Neural cell (in vitro differentiated cells): ENCODE results near the gene GRAMD4. TPM values are rescaled to one million over a fixed set of nuclear protein-coding genes. Genes with fewer than 3 reads are reported as not detected.

Experiments used
- H2AFZ ChIP-seq: fragments of 200-600, 300-800 bp; sonication (generic), shearing (Covaris generic); 2 replicates; pipeline ENCODE4 v1.6.0; 2014; ENCODE audit warnings: low read depth, mild to moderate bottlenecking, antibody characterized with exemption, low read length, moderate library complexity
- H3F3A ChIP-seq: fragments of 200-600 bp; shearing (Covaris generic); 2 replicates; pipeline ENCODE4 v1.6.1; 2016; ENCODE audit warnings: mild to moderate bottlenecking, moderate library complexity, mixed read lengths, antibody characterized with exemption, low read length; ENCODE audit not compliant: insufficient read depth, poor library complexity, severe bottlenecking
- H3K27ac ChIP-seq: fragments of 200-600, 300-800 bp; sonication (generic), shearing (Covaris generic); 2 replicates; pipeline ENCODE4 v1.5.1; 2014; ENCODE audit warnings: mild to moderate bottlenecking, low read length, moderate library complexity
- H3K27me3 ChIP-seq: fragments of 300-800, 200-600 bp; sonication (generic), shearing (Covaris generic); 2 replicates; pipeline ENCODE4 v1.6.0; 2014; ENCODE audit warnings: mild to moderate bottlenecking, low read depth, low read length, moderate library complexity; ENCODE audit not compliant: insufficient read depth
- H3K36me3 ChIP-seq: fragments of 300-800, 200-600 bp; sonication (generic), shearing (Covaris generic); 2 replicates; pipeline ENCODE4 v1.5.1; 2014; ENCODE audit warnings: mild to moderate bottlenecking, antibody characterized with exemption, low read length, moderate library complexity; ENCODE audit not compliant: insufficient read depth
- H3K4me2 ChIP-seq: fragments of 300-800, 200-600 bp; sonication (generic), shearing (Covaris generic); 2 replicates; pipeline ENCODE4 v1.6.0; 2014; ENCODE audit warnings: mild to moderate bottlenecking, low read length
- H3K4me3 ChIP-seq: fragments of 300-800, 200-600 bp; sonication (generic), shearing (Covaris generic); 2 replicates; pipeline ENCODE4 v1.5.1; 2014; ENCODE audit warnings: mild to moderate bottlenecking, low read length, moderate library complexity
- H3K79me2 ChIP-seq: fragments of 200-600 bp; shearing (Covaris generic); replicated peaks from 2 replicates; pipeline ENCODE4 v1.6.0; 2014; ENCODE audit warnings: mild to moderate bottlenecking, low read length, moderate library complexity; ENCODE audit not compliant: insufficient read depth
- H3K9ac ChIP-seq: fragments of 300-800, 200-600 bp; sonication (generic), shearing (Covaris generic); 2 replicates; pipeline ENCODE4 v1.6.1; 2016; ENCODE audit warnings: mild to moderate bottlenecking, low read length, mixed read lengths
- H3K9me2 ChIP-seq: fragments of 200-600 bp; shearing (Covaris generic); 2 replicates; pipeline ENCODE4 v1.6.1; 2016; ENCODE audit warnings: mild to moderate bottlenecking, low read length, mixed read lengths; ENCODE audit not compliant: insufficient read depth
- H3K9me3 ChIP-seq: fragments of 200-600, 300-800 bp; sonication (generic), shearing (Covaris generic); 2 replicates; pipeline ENCODE4 v1.6.1; 2016; ENCODE audit warnings: mild to moderate bottlenecking, mixed run types, low read length, moderate library complexity, mixed read lengths
- H4K20me1 ChIP-seq: fragments of 200-600 bp; shearing (Covaris generic); 2 replicates; pipeline ENCODE4 v1.6.1; 2016; ENCODE audit warnings: mild to moderate bottlenecking, mixed run types; ENCODE audit not compliant: insufficient read depth
- EP300 ChIP-seq: fragments of 450-650 bp; conservative IDR thresholded peaks from 2 replicates; pipeline ENCODE4 v1.6.1; 2014; ENCODE audit warnings: antibody characterized with exemption, mild to moderate bottlenecking, moderate library complexity; ENCODE audit not compliant: poor library complexity, severe bottlenecking
- EZH2 ChIP-seq: fragments of 200-600, 300-800 bp; shearing (Covaris generic), sonication (generic); IDR thresholded peaks from 2 replicates; pipeline ENCODE4 v1.6.1; 2014; ENCODE audit warnings: antibody characterized with exemption, low read length, borderline replicate concordance, mild to moderate bottlenecking; ENCODE audit not compliant: insufficient read depth, poor library complexity, severe bottlenecking
- MXI1 ChIP-seq: fragments of 450-650 bp; conservative IDR thresholded peaks from 2 replicates; pipeline ENCODE4 v1.6.1; 2014; ENCODE audit warnings: antibody characterized with exemption, mild to moderate bottlenecking; ENCODE audit not compliant: poor library complexity, severe bottlenecking
- POLR2AphosphoS5 ChIP-seq: IDR thresholded peaks from 2 replicates; pipeline ENCODE4 v1.6.1; 2012
- RAD21 ChIP-seq: fragments of 450-650 bp; conservative IDR thresholded peaks from 2 replicates; pipeline ENCODE4 v1.6.1; 2014; ENCODE audit warnings: antibody characterized with exemption, mild to moderate bottlenecking, moderate library complexity
- REST ChIP-seq: IDR thresholded peaks from 2 replicates; pipeline ENCODE4 v1.6.1; 2012; ENCODE audit warnings: borderline replicate concordance
- SMC3 ChIP-seq: fragments of 450-650 bp; conservative IDR thresholded peaks from 2 replicates; pipeline ENCODE4 v1.6.1; 2014; ENCODE audit warnings: antibody characterized with exemption, mild to moderate bottlenecking, moderate library complexity; ENCODE audit not compliant: poor library complexity
- TAF1 ChIP-seq: IDR thresholded peaks from 2 replicates; pipeline ENCODE4 v1.6.1; 2012; ENCODE audit warnings: low read depth
- polyA plus RNA-seq: library from polyadenylated mRNA; depleted of rRNA; stranded (reverse); fragments of >200 nt; gene quantifications from 2 replicates; pipeline ENCODE4 v1.2.3, GENCODE V29; 2014
- TF ChIP-seq, protein P1 (sequence below): fragments of 450-650 bp; IDR thresholded peaks from 2 replicates; pipeline ENCODE4 v1.5.1; 2014; ENCODE audit warnings: antibody characterized with exemption, mild to moderate bottlenecking, moderate library complexity; ENCODE audit not compliant: poor library complexity, severe bottlenecking

GRAMD4 gene
- polyA plus RNA-seq, 1 donor from 2014 or later = 35.6 TPM

DNA sequence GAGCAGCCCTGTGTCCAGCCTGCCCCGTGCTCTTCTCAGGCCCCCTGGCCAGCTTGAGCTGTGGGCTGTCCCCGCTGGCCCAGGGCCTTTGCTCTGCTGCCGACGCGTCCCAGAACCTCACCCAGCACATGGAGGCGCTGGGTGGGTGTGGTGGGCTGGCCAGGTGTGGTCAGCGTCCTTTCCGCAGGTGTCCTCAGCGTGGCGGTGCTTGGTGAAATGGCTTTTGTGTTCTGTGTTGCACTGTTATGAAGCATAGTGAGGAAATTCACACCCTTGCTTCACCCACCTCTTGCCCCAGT lies 37.4 kb downstream of the GRAMD4 start:
- H3K4me2 ChIP-seq = no peak overlapping the region
- H3F3A ChIP-seq = no peaks in the 10 kb centered on the region
- TF ChIP-seq TAF1 = no peak
- H3K9me3 ChIP-seq = no peaks in the 10 kb centered on the region
- H3K36me3 ChIP-seq = no peaks in the 10 kb centered on the region
- no peaks in the 10 kb centered on the region for H3K9me2 ChIP-seq
- H4K20me1 ChIP-seq = no peaks in the 10 kb centered on the region
- no peaks in the 10 kb centered on the region for H3K79me2 ChIP-seq
- H2AFZ ChIP-seq = no peak overlapping the region
- no peak overlapping the region for H3K9ac ChIP-seq
- H3K27me3 ChIP-seq = no peaks in the 10 kb centered on the region
- H3K4me3 ChIP-seq = no peak overlapping the region
- H3K27ac ChIP-seq = no peak overlapping the region

GRCh38 chr22:46657996-46658947 lies 38.1 kb downstream of the GRAMD4 start:
- no peaks in the 10 kb centered on the region for H3K79me2 ChIP-seq
- no peak overlapping the region for H3K4me3 ChIP-seq
- H3K9me2 ChIP-seq = no peaks in the 10 kb centered on the region
- H3K27me3 ChIP-seq = no peaks in the 10 kb centered on the region
- TF ChIP-seq REST = no peak
- TF ChIP-seq POLR2AphosphoS5 = no peak
- TF ChIP-seq SMC3 = no peak
- TF ChIP-seq EP300 = no peak
- TF ChIP-seq, protein P1, sequence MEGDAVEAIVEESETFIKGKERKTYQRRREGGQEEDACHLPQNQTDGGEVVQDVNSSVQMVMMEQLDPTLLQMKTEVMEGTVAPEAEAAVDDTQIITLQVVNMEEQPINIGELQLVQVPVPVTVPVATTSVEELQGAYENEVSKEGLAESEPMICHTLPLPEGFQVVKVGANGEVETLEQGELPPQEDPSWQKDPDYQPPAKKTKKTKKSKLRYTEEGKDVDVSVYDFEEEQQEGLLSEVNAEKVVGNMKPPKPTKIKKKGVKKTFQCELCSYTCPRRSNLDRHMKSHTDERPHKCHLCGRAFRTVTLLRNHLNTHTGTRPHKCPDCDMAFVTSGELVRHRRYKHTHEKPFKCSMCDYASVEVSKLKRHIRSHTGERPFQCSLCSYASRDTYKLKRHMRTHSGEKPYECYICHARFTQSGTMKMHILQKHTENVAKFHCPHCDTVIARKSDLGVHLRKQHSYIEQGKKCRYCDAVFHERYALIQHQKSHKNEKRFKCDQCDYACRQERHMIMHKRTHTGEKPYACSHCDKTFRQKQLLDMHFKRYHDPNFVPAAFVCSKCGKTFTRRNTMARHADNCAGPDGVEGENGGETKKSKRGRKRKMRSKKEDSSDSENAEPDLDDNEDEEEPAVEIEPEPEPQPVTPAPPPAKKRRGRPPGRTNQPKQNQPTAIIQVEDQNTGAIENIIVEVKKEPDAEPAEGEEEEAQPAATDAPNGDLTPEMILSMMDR = no peak
- no peak for TF ChIP-seq MXI1
- no peak for TF ChIP-seq TAF1
- no peak for TF ChIP-seq EZH2
- no peak for TF ChIP-seq RAD21
- no peaks in the 10 kb centered on the region for H3F3A ChIP-seq
- H3K9ac ChIP-seq = no peak overlapping the region
- H3K9me3 ChIP-seq = no peaks in the 10 kb centered on the region
- H2AFZ ChIP-seq = no peak overlapping the region
- H4K20me1 ChIP-seq = no peaks in the 10 kb centered on the region
- no peaks in the 10 kb centered on the region for H3K36me3 ChIP-seq
- no peak overlapping the region for H3K4me2 ChIP-seq
- no peak overlapping the region for H3K27ac ChIP-seq
